ENCODE measurements around the gene PLAAT4.

DNA sequence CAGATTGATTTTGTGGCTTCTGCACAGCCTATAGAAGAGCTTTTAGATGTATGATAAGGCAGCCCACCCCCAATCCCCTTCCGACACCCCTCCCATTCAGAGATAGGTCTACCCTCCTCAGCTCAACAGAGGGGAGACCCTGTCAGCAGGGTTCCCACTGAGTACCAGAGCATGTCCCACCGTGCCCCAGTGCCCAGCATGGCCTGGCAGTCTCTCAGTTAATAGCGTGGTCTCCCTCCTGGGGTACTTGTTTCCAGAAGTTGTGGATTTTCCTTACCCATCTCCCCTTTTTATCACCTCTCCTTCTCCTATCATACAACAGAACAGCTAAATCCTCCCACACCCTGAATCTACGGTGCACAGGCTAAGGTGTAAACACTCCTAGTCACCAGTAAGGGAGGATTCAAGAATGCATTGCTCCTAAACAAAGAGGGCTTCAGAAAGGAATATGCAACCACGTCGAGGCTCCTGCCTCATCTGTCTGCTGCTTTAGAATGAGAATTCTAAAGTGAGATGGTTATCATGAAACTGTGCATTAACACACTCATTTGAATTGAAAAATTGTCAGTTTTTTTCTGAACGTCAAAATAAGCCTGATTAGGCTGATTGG, 19.9 kb downstream of the PLAAT4 start:
- no peak for TF ChIP-seq ZNF274 (IDR thresholded peaks at IDR 0.05; ENCODE audit: low read depth, low read length)
- no peak for TF ChIP-seq YY1 (IDR thresholded peaks at IDR 0.05; ENCODE audit: insufficient read depth, insufficient read length)
- no peak for TF ChIP-seq SUZ12 (IDR thresholded peaks at IDR 0.05; ENCODE audit: extremely low read depth, insufficient read depth, insufficient read length)

Measured in NT2/D1 (cell line).